Measurements from ENCODE around the gene PALM. TPM values are rescaled to one million over a fixed set of nuclear protein-coding genes. Genes with fewer than 3 reads are reported as not detected.
"Not testable (repeated sequence)": the region's sequence is repeated elsewhere in the genome, so short reads cannot be mapped to it uniquely, and the experiment has no call there.

PALM gene
- total RNA-seq, 1 experiment from 2014 or later: 10.8 TPM

DNA sequence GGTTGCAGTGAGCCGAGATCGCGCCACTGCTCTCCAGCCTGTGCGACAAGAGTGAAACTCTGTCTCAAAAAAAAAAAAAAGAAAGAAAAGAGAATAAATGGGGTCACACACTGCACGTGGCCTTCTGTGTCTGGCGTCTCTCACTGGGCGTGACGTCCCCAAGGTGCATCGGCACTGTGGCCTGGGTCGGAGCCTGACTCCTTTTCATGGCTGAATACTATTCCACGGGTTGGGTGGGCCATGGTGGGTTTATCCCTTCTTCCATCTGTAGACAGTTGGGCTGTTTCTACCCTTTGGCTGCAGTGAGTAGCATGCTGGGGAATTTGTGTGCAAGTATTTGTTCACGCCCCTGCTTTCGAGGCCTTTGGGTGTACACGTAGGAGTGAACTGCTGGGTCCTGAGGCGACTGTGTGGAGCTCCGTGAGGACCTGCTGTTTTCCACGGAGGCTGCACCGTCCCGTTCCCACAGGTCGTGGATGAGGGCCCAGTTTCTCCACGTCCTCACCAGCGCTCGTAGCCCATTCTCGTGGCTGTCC, 33.9 kb downstream of the PALM start:
- CTCF ChIA-PET: interaction anchor here (0.6 kb wide), 1 partner anchor 65 kb away, joined by 7 read pairs; no protein-coding TSS in a partner anchor
- BruUV-seq (replicated peaks): no TSS peak

GRCh38 chr19:743168-743687, 34.5 kb downstream of the PALM start:
- Histone ChIP-seq H3F3A (ENCODE audit: low read length, unreplicated experiment) (no peaks in the 10 kb centered on the region), H3K79me2 (ENCODE audit: low read length) (no peaks in the 10 kb centered on the region), H4K20me1 (ENCODE audit: low read length) (no peaks in the 10 kb centered on the region), H3K27me3 (ENCODE audit: low read length) (no peaks in the 10 kb centered on the region), H3K36me3 (ENCODE audit: low read depth, low read length) (no peaks in the 10 kb centered on the region), H3K4me1 (ENCODE audit: insufficient read depth, low read length) (no peaks in the 10 kb centered on the region), H3K9ac (ENCODE audit: low read length) (no peak overlapping the region), H3K9me2 (replicated peaks; ENCODE audit: low read length) (no peaks in the 10 kb centered on the region), H3K4me3 (ENCODE audit: low read length) (no peak overlapping the region), H3K27ac (ENCODE audit: low read length) (no peak overlapping the region), H2AFZ (ENCODE audit: low read length) (no peak overlapping the region), H3K9me3 (ENCODE audit: low read length) (no peaks in the 10 kb centered on the region), H3K4me2 (ENCODE audit: low read length) (no peak overlapping the region)
- POLR2A ChIA-PET (ENCODE audit: unreplicated experiment): no interaction called here
- ATAC-seq (no peak), DNase-seq (no peak)
- TF ChIP-seq EZH2 (IDR thresholded peaks at IDR 0.05; ENCODE audit: low read length, unreplicated experiment) (no peak), EZH2phosphoT487 (IDR thresholded peaks at IDR 0.05; ENCODE audit: borderline replicate concordance, low read length) (no peak)
- TF ChIP-seq, protein P1, sequence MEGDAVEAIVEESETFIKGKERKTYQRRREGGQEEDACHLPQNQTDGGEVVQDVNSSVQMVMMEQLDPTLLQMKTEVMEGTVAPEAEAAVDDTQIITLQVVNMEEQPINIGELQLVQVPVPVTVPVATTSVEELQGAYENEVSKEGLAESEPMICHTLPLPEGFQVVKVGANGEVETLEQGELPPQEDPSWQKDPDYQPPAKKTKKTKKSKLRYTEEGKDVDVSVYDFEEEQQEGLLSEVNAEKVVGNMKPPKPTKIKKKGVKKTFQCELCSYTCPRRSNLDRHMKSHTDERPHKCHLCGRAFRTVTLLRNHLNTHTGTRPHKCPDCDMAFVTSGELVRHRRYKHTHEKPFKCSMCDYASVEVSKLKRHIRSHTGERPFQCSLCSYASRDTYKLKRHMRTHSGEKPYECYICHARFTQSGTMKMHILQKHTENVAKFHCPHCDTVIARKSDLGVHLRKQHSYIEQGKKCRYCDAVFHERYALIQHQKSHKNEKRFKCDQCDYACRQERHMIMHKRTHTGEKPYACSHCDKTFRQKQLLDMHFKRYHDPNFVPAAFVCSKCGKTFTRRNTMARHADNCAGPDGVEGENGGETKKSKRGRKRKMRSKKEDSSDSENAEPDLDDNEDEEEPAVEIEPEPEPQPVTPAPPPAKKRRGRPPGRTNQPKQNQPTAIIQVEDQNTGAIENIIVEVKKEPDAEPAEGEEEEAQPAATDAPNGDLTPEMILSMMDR (conservative IDR thresholded peaks at IDR 0.05; ENCODE audit: low read depth, low read length): no peak
- CTCF ChIA-PET: no interaction called here
- intact Hi-C loops (cut with micrococcal nuclease): no loop called here
- BruUV-seq (replicated peaks): no TSS peak

More for the DNA sequence above, 33.9 kb downstream of the PALM start:
- H4K20me1 ChIP-seq (ENCODE audit: low read length): no peaks in the 10 kb centered on the region
- no peak overlapping the region for H3K27ac ChIP-seq (ENCODE audit: low read length)
- intact Hi-C loops (cut with micrococcal nuclease): no loop called here
- H3K36me3 ChIP-seq (ENCODE audit: low read depth, low read length): no peaks in the 10 kb centered on the region
- H3K4me2 ChIP-seq (ENCODE audit: low read length): no peak overlapping the region
- H3K79me2 ChIP-seq (ENCODE audit: low read length): no peaks in the 10 kb centered on the region
- H3K9me3 ChIP-seq (ENCODE audit: low read length): no peaks in the 10 kb centered on the region
- no peak for DNase-seq
- POLR2A ChIA-PET (ENCODE audit: unreplicated experiment): no interaction called here
- no peak overlapping the region for H3K4me3 ChIP-seq (ENCODE audit: low read length)
- H3K4me1 ChIP-seq (ENCODE audit: insufficient read depth, low read length): no peaks in the 10 kb centered on the region
- no peak overlapping the region for H2AFZ ChIP-seq (ENCODE audit: low read length)
- H3K9ac ChIP-seq (ENCODE audit: low read length): no peak overlapping the region
- TF ChIP-seq EZH2phosphoT487 (IDR thresholded peaks at IDR 0.05; ENCODE audit: borderline replicate concordance, low read length) (no peak), EZH2 (IDR thresholded peaks at IDR 0.05; ENCODE audit: low read length, unreplicated experiment) (no peak)
- TF ChIP-seq, protein P1 (conservative IDR thresholded peaks at IDR 0.05; ENCODE audit: low read depth, low read length): no peak
- no peaks in the 10 kb centered on the region for H3F3A ChIP-seq (ENCODE audit: low read length, unreplicated experiment)
- H3K9me2 ChIP-seq (replicated peaks; ENCODE audit: low read length): no peaks in the 10 kb centered on the region
- H3K27me3 ChIP-seq (ENCODE audit: low read length): no peaks in the 10 kb centered on the region
- ATAC-seq: no peak

GRCh38 chr19:745138-745537, 36.4 kb downstream of the PALM start:
- H3K9me3 ChIP-seq (ENCODE audit: low read length); H3K4me3 ChIP-seq (ENCODE audit: low read length); H4K20me1 ChIP-seq (ENCODE audit: low read length); intact Hi-C loops (cut with micrococcal nuclease); BruUV-seq (replicated peaks); H3K4me2 ChIP-seq (ENCODE audit: low read length); H3K9ac ChIP-seq (ENCODE audit: low read length); H3F3A ChIP-seq (ENCODE audit: low read length, unreplicated experiment); POLR2A ChIA-PET (ENCODE audit: unreplicated experiment); ATAC-seq; DNase-seq; CTCF ChIA-PET; H3K27me3 ChIP-seq (ENCODE audit: low read length); H3K36me3 ChIP-seq (ENCODE audit: low read depth, low read length); H3K4me1 ChIP-seq (ENCODE audit: insufficient read depth, low read length); H3K79me2 ChIP-seq (ENCODE audit: low read length); H3K27ac ChIP-seq (ENCODE audit: low read length); H3K9me2 ChIP-seq (replicated peaks; ENCODE audit: low read length); H2AFZ ChIP-seq (ENCODE audit: low read length): not testable (repeated sequence)

Measured in PC-3 (cell line).